Measurements from ENCODE around the gene B9D1.

The B9D1 gene

DNA sequence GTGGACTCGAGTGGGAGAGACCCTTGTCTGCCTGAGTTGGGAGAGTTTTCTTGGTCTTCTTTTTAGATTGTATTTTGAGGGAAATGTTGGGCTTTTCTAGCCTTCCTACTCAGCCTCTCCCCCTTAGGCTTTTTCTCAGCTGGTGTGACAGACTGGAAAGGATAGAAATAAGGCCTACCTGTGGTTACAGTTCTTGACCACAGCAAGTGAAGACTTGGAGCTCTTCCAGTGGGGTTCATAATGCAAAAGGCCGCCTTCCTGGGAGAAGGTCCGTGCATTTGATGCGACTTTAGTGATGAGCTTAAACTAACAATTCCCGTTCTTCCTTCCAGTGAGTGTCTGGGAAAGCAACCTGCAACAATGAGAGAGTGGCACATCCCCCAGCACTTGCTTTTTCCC, 56.8 kb downstream of the B9D1 start:
- H3K27ac ChIP-seq (ENCODE audit: low read depth, low read length) = no peak overlapping the region
- no peaks in the 10 kb centered on the region for H3K27me3 ChIP-seq (ENCODE audit: control insufficient read depth, insufficient read depth, low read length)
- H3K4me1 ChIP-seq (ENCODE audit: control insufficient read depth, insufficient read depth, low read length) = no peaks in the 10 kb centered on the region
- no peaks in the 10 kb centered on the region for H3K9me3 ChIP-seq (ENCODE audit: control insufficient read depth, insufficient read depth, low read length)
- H3K9ac ChIP-seq (ENCODE audit: low read depth, low read length) = no peak overlapping the region
- H3K4me3 ChIP-seq (ENCODE audit: low read depth, low read length) = no peak overlapping the region
- H3K36me3 ChIP-seq (ENCODE audit: control insufficient read depth, insufficient read depth, low read length) = peaks cover 24% of the 10 kb centered on the region

DNA sequence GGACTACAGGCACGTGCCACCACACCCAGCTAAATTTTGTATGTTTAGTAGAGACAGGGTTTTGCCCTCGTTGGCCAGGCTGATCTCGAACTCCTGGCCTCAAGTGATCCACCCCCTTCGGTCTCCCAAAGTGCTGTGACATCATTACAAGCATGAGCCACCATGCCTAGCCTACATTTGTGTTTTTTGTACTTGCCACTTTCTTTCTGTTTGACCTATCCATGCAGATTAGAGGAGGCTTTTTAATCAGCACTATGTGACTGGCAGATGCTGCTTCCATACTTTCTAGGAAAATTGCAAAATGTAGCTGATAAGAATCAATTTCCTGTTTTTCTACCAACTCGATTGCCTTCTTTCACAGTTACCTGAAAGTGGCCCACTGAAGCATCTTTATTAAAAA, 57.3 kb downstream of the B9D1 start:
- H3K4me3 ChIP-seq (ENCODE audit: low read depth, low read length) = no peak overlapping the region
- H3K4me1 ChIP-seq (ENCODE audit: control insufficient read depth, insufficient read depth, low read length) = no peaks in the 10 kb centered on the region
- H3K36me3 ChIP-seq (ENCODE audit: control insufficient read depth, insufficient read depth, low read length) = peaks cover 24% of the 10 kb centered on the region
- no peaks in the 10 kb centered on the region for H3K9me3 ChIP-seq (ENCODE audit: control insufficient read depth, insufficient read depth, low read length)
- no peak overlapping the region for H3K9ac ChIP-seq (ENCODE audit: low read depth, low read length)
- no peaks in the 10 kb centered on the region for H3K27me3 ChIP-seq (ENCODE audit: control insufficient read depth, insufficient read depth, low read length)
- H3K27ac ChIP-seq (ENCODE audit: low read depth, low read length) = no peak overlapping the region

DNA sequence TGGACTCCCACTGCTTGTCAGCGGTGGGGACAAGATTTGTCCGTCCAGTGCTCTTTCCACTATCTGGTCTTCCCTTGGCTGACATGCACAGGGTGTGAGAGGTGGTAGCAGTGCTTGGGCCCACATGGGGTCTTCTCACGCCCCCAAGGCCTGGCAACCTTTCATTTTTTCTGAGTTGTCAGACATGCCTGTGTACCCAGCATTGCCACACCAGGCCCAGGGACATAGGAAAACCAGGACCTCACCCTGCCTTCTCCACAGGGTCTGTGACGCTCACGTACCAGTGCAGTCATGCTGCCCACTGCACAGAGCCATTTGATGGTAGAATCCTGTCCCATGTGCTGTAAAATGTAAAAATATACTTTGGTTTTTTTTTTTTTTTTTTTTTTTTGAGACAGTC, 57.8 kb downstream of the B9D1 start:
- H3K36me3 ChIP-seq (ENCODE audit: control insufficient read depth, insufficient read depth, low read length) = peaks cover 19% of the 10 kb centered on the region
- no peaks in the 10 kb centered on the region for H3K4me1 ChIP-seq (ENCODE audit: control insufficient read depth, insufficient read depth, low read length)
- no peaks in the 10 kb centered on the region for H3K27me3 ChIP-seq (ENCODE audit: control insufficient read depth, insufficient read depth, low read length)
- no peaks in the 10 kb centered on the region for H3K9me3 ChIP-seq (ENCODE audit: control insufficient read depth, insufficient read depth, low read length)
- no peak overlapping the region for H3K9ac ChIP-seq (ENCODE audit: low read depth, low read length)
- no peak overlapping the region for H3K4me3 ChIP-seq (ENCODE audit: low read depth, low read length)
- no peak overlapping the region for H3K27ac ChIP-seq (ENCODE audit: low read depth, low read length)

DNA sequence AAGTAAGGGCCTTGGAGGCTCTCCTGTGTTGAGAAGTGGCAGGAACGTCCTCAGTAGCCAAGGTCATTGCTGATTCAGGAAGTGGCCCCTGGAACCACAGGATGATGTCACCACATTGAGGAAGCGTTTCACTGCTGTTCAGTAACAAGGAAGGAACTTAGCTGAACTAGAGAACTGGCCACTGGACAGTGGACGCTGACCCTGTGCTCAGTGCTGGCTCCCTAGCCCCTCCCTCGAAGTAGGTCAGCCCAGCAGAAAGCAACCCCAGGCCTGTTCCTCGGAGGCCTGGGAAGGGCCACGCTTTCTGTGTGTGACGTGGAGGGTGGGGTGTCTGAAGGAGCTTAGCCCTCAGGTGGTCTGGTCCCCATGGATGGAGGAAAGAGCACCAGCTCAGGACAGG, 58.3 kb downstream of the B9D1 start:
- peaks cover 16% of the 10 kb centered on the region for H3K36me3 ChIP-seq (ENCODE audit: control insufficient read depth, insufficient read depth, low read length)
- no peak overlapping the region for H3K9ac ChIP-seq (ENCODE audit: low read depth, low read length)
- no peaks in the 10 kb centered on the region for H3K4me1 ChIP-seq (ENCODE audit: control insufficient read depth, insufficient read depth, low read length)
- no peaks in the 10 kb centered on the region for H3K27me3 ChIP-seq (ENCODE audit: control insufficient read depth, insufficient read depth, low read length)
- no peak overlapping the region for H3K27ac ChIP-seq (ENCODE audit: low read depth, low read length)
- no peaks in the 10 kb centered on the region for H3K9me3 ChIP-seq (ENCODE audit: control insufficient read depth, insufficient read depth, low read length)
- H3K4me3 ChIP-seq (ENCODE audit: low read depth, low read length) = no peak overlapping the region

DNA sequence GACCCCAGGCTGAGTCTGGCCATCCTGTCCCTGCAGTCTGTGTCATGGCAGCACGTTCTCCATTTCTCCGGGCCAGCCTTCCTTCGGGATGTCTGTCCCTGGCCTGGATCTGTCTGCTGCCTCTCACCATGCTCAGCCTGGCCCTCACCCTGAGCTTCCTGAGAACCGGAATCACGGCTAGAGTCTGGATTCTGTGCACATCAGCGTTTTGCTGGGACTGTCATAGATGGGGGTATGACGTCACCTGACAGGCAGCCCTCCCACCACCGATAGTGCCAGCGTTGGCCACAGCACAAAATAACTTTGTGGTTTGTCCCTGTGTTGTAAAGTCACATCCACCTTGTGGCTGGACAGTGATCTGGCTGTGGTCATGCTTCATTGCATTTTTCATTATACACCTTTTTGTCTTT, 59.2 kb downstream of the B9D1 start:
- no peaks in the 10 kb centered on the region for H3K9me3 ChIP-seq (ENCODE audit: control insufficient read depth, insufficient read depth, low read length)

DNA sequence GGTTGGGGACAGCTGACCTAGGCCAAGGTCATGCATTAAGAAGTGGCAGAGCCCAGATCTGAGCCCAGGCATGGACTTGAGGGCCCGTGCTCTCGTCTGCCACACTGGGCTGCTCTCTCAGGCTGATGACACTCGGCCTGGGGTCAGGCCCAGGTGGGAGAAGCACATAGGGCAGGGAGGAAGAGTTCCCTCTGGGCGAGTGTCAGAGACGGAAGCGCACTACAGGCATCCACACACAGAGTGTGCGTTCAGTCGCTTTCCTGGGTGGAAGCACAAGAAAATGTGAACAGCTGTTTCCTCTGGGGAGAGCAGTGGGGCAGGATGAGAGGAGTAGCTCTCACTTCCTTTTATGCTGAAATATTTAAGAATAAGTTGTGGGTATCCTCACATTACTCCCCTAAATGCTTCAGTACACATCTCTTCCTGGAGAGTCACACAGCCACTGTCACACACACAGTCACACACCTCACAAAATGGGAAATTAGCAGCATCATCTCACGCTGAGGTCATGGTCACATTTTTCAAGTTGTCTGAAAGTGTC, 59.7 kb downstream of the B9D1 start:
- H3K27ac ChIP-seq (ENCODE audit: low read depth, low read length) = no peak overlapping the region
- H3K4me3 ChIP-seq (ENCODE audit: low read depth, low read length) = no peak overlapping the region
- peaks cover 16% of the 10 kb centered on the region for H3K36me3 ChIP-seq (ENCODE audit: control insufficient read depth, insufficient read depth, low read length)
- no peaks in the 10 kb centered on the region for H3K9me3 ChIP-seq (ENCODE audit: control insufficient read depth, insufficient read depth, low read length)
- no peaks in the 10 kb centered on the region for H3K27me3 ChIP-seq (ENCODE audit: control insufficient read depth, insufficient read depth, low read length)
- no peaks in the 10 kb centered on the region for H3K4me1 ChIP-seq (ENCODE audit: control insufficient read depth, insufficient read depth, low read length)
- H3K9ac ChIP-seq (ENCODE audit: low read depth, low read length) = no peak overlapping the region

More for the DNA sequence above, 59.2 kb downstream of the B9D1 start:
- Histone ChIP-seq H3K27me3 (ENCODE audit: control insufficient read depth, insufficient read depth, low read length) (no peaks in the 10 kb centered on the region), H3K27ac (ENCODE audit: low read depth, low read length) (no peak overlapping the region), H3K4me3 (ENCODE audit: low read depth, low read length) (no peak overlapping the region), H3K4me1 (ENCODE audit: control insufficient read depth, insufficient read depth, low read length) (no peaks in the 10 kb centered on the region), H3K9ac (ENCODE audit: low read depth, low read length) (no peak overlapping the region), H3K36me3 (ENCODE audit: control insufficient read depth, insufficient read depth, low read length) (peaks cover 16% of the 10 kb centered on the region)

DNA sequence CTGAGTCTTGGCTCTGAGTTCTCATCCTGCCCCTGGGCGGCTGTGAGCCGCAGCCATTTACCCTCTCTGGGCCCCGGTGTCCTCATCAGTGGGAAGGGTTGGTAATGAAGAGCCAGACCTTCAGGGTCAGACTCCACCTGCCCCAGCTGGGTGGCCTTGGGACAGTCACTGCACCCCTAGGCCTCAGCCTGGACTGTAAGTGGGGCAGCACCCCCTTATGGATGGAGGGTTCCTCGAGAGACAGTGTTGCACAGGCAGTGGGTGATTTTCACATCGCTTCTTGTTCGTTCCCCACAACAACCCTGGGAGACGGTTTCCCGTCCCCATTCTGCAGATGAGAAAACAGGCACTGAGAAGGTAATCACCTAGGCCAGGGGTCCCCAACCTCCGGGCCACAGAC, 60.5 kb downstream of the B9D1 start:
- H3K9me3 ChIP-seq (ENCODE audit: control insufficient read depth, insufficient read depth, low read length) = no peaks in the 10 kb centered on the region
- H3K36me3 ChIP-seq (ENCODE audit: control insufficient read depth, insufficient read depth, low read length) = peaks cover 16% of the 10 kb centered on the region
- no peak overlapping the region for H3K27ac ChIP-seq (ENCODE audit: low read depth, low read length)
- H3K9ac ChIP-seq (ENCODE audit: low read depth, low read length) = no peak overlapping the region
- no peaks in the 10 kb centered on the region for H3K27me3 ChIP-seq (ENCODE audit: control insufficient read depth, insufficient read depth, low read length)
- H3K4me3 ChIP-seq (ENCODE audit: low read depth, low read length) = no peak overlapping the region
- H3K4me1 ChIP-seq (ENCODE audit: control insufficient read depth, insufficient read depth, low read length) = no peaks in the 10 kb centered on the region

DNA sequence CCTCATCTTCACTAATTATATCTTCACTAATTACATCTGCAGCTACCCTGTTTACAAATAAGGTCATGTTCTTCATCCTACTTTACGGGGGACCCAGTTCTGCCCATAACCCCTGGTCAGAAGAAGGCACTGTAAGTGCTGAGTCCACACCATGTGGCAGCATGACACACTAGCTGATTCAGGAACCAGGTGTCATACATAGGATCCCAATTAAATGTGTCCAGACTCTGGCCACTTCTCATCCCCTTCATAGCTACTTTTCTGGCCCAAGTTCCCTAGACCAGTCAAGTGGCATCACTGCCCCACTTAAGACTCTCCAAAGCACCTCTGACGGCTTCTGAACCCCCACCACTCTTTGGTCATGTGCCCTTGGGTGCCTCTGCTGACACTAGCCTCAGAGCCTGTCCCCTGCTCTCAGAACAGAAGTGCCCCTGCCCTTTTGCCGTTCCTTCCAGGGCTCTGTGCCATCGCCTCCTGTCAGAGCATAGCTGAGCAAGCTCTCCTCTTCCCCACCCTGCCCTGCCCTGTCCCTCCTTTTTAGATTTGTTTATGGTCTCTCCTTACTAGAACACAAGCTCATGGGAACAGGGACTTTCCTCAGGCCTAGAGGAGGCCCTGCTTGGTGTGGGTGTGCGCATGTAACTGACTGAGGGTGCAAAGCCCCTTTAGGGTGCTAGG, 61.1 kb downstream of the B9D1 start:
- Histone ChIP-seq H3K9ac (ENCODE audit: low read depth, low read length) (no peak overlapping the region), H3K27me3 (ENCODE audit: control insufficient read depth, insufficient read depth, low read length) (no peaks in the 10 kb centered on the region), H3K27ac (ENCODE audit: low read depth, low read length) (no peak overlapping the region), H3K9me3 (ENCODE audit: control insufficient read depth, insufficient read depth, low read length) (no peaks in the 10 kb centered on the region), H3K4me3 (ENCODE audit: low read depth, low read length) (no peak overlapping the region), H3K4me1 (ENCODE audit: control insufficient read depth, insufficient read depth, low read length) (no peaks in the 10 kb centered on the region), H3K36me3 (ENCODE audit: control insufficient read depth, insufficient read depth, low read length) (peaks cover 15% of the 10 kb centered on the region)

DNA sequence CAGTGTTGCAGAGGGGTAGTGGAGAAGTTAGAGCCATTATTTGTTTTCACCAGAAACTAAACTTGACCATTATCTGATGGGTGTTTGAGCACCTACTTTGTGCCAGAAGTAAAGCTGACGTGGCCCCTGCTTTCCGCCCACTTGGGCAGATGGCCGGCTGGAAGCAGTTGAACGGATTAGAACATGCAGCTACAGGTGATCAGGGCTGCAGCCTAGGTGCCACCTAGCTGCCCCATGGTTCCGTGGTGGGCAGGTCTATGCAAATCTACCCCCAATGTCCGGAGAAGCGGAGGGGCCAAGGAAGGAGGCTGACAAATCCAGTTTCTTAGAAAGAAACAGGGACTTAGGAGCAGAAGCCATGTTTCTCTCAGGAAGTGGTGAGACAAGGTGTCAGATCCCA, 62.7 kb downstream of the B9D1 start:
- Histone ChIP-seq H3K9me3 (ENCODE audit: control insufficient read depth, insufficient read depth, low read length) (no peaks in the 10 kb centered on the region), H3K9ac (ENCODE audit: low read depth, low read length) (no peak overlapping the region), H3K4me1 (ENCODE audit: control insufficient read depth, insufficient read depth, low read length) (no peaks in the 10 kb centered on the region), H3K27me3 (ENCODE audit: control insufficient read depth, insufficient read depth, low read length) (no peaks in the 10 kb centered on the region), H3K27ac (ENCODE audit: low read depth, low read length) (no peak overlapping the region), H3K4me3 (ENCODE audit: low read depth, low read length) (no peak overlapping the region), H3K36me3 (ENCODE audit: control insufficient read depth, insufficient read depth, low read length) (peaks cover 9% of the 10 kb centered on the region; the same call in 1 of the 2 replicates)

DNA sequence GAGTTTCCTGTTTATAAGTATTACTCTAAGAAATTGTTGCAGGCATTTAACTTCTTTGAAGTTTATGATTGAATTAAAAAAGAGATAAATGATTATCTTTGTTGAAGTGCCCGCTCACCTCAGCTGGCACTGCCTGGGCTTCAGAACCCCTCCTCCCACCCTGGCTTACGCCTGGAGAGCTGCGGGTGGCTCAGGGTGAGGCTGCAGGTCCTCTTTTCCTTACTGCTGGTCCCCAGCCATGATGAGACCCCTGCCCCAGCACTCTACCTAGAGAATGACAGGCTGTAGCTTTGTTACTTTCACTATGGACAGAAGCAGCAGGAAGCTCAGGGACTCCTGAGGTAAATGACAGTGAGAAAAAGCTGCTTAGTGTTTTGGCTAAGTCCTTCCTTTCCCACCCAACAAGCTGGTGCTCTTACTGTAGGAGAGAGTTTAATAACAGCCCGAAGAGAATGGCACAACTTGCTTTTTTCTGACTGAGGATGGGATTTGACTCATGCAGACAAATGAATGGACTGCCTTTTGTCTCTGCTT, 63.2 kb downstream of the B9D1 start:
- H3K4me3 ChIP-seq (ENCODE audit: low read depth, low read length) = no peak overlapping the region
- H3K4me1 ChIP-seq (ENCODE audit: control insufficient read depth, insufficient read depth, low read length) = no peaks in the 10 kb centered on the region
- no peak overlapping the region for H3K27ac ChIP-seq (ENCODE audit: low read depth, low read length)
- peaks cover 4% of the 10 kb centered on the region; the same call in 1 of the 2 replicates for H3K36me3 ChIP-seq (ENCODE audit: control insufficient read depth, insufficient read depth, low read length)
- H3K9me3 ChIP-seq (ENCODE audit: control insufficient read depth, insufficient read depth, low read length) = no peaks in the 10 kb centered on the region
- H3K27me3 ChIP-seq (ENCODE audit: control insufficient read depth, insufficient read depth, low read length) = no peaks in the 10 kb centered on the region
- no peak overlapping the region for H3K9ac ChIP-seq (ENCODE audit: low read depth, low read length)

DNA sequence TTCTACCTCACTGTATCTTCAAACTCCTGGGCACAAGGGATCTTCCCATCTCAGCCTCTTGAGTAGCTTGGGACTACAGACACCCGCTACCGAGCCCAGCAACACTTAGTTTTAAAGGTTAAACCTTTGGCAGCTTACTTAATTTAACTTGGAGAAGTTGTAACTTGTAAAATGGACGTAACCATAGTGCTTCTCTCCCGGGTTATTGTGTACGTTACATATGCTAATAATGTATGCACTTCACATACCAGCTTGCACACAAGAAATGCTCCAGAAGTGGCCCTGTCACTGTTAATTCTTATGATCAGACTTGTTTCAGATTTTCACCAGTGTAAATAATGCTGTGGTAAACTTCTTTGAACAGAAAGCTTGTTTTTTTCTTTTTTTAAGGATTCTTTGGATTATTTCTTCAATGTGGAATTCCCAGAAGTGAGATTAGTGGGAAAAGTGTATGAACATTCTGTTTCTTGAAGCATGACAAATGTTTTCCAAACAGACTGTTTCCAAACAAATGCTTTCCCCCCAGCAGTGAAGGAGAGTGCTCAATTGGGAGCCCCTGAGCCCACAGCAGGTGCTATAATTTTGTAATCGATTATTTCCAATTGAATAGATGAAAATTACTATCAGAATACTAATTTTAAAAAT, 63.8 kb downstream of the B9D1 start:
- Histone ChIP-seq H3K4me1 (ENCODE audit: control insufficient read depth, insufficient read depth, low read length) (no peaks in the 10 kb centered on the region), H3K27ac (ENCODE audit: low read depth, low read length) (no peak overlapping the region), H3K9me3 (ENCODE audit: control insufficient read depth, insufficient read depth, low read length) (no peaks in the 10 kb centered on the region), H3K4me3 (ENCODE audit: low read depth, low read length) (no peak overlapping the region), H3K9ac (ENCODE audit: low read depth, low read length) (no peak overlapping the region), H3K36me3 (ENCODE audit: control insufficient read depth, insufficient read depth, low read length) (no peaks in the 10 kb centered on the region), H3K27me3 (ENCODE audit: control insufficient read depth, insufficient read depth, low read length) (no peaks in the 10 kb centered on the region)

Data from HUES48 (cell line).